DMS 273 (cell line): ENCODE results near the gene CHD5.

Experiments
- DNase-seq: peaks from one replicate; lab custom pipeline; 2025; ENCODE audit not compliant: unreplicated experiment; lab: John Stamatoyannopoulos, UW

Gene CHD5

GRCh38 chr1:6134741-6135510, 45.2 kb downstream of the CHD5 start:
- DNase-seq: no peak

- no peak for DNase-seq
Observed at GRCh38 chr1:6134206-6134605, 45.9 kb downstream of the CHD5 start.

DNA sequence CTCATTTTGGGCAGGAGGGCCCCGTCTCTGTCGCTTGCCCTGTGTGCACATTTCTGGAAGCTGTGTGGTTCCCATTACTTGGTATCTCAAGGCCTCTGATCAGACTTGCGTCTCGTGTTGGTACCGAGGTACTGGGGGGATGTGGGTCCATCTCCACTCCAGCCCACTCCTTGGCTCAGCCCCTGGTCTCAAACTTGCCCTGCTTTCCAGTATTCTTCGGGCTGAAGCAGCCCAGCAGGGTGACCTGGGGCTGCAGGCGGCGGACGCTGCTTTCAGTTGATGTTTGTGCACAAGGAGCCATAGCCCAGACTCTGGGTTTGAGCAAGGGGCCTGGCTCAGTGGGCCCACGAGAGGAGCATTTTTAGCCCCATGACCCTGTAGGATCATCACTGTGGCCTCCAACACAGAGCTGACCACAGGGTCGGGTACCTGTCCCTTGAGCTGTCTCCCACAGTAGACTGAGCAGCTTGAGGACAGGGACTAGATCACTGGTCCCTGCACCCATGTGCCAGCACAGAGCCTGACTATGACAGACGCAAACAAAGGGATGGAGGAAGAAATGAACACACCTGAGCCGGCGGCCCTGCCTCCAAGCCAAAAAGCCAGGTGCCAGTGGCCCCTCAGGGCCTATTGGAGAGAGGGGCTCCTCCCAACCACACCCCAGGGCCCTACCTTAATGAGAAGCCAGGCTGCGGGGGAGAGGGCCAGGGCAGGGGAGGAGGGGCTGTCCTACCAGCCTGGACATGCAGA, 46.8 kb downstream of the CHD5 start:
- DNase-seq: no peak

DNA sequence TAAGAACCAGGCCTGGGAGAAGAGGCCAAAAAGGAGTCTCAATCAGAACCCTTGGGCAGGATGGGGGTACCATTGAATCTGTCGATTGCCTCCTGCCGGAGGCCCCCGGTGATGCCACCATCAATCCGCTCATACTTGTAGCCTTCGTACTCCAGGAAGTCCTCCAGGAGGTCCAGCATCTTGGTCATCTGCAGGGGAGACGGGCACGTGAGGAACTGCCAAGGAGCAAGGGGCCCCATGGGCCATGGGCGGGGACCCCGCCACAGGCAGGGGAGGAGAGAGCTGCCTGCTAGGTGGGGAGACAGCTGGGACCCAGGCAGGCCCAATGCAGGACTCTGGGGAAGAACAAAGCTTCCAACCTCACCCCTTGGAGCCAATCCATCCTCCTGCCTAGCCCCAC, 48.6 kb downstream of the CHD5 start:
- no peak for DNase-seq

GRCh38 chr1:6130596-6130995, 49.5 kb downstream of the CHD5 start:
- DNase-seq: no peak

DNA sequence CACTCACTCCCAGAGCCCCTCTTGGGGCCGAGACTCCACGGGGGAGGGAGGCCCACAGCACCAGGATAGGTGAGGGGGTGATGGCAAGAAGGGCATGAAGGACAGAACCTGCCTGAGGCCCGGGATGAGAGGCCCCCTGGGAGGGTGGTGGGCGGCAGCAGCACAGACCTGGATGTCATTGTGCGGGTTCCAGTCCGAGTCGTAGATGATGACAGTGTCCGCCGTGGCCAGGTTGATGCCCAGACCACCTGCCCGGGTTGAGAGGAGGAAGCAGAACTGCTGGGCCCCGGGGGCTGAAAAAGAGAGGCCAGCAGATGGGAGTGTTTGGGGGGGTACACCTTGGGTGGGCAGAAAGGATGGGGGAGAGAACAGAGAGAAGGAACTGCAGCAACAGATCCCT, 50.1 kb downstream of the CHD5 start:
- DNase-seq: no peak

DNA sequence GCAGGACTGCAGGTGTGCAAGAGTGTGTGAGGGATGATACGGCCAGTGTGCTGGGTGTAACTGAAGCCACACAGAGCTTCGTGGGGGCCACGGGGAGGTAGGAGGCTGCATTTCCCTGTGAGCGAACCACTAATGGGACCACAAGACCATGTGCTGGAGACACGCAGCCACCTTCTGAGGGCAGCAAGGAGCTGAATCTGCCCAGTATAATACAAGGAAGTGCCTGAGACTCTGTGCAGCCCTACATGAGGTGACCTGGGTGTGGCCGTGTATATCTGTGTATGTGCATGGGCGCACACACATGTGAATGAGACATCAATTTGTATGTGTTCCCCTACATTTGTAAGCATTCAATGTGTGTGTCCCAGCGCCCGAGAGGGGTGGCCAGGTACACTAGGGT, 50.8 kb downstream of the CHD5 start:
- no peak for DNase-seq

DNA sequence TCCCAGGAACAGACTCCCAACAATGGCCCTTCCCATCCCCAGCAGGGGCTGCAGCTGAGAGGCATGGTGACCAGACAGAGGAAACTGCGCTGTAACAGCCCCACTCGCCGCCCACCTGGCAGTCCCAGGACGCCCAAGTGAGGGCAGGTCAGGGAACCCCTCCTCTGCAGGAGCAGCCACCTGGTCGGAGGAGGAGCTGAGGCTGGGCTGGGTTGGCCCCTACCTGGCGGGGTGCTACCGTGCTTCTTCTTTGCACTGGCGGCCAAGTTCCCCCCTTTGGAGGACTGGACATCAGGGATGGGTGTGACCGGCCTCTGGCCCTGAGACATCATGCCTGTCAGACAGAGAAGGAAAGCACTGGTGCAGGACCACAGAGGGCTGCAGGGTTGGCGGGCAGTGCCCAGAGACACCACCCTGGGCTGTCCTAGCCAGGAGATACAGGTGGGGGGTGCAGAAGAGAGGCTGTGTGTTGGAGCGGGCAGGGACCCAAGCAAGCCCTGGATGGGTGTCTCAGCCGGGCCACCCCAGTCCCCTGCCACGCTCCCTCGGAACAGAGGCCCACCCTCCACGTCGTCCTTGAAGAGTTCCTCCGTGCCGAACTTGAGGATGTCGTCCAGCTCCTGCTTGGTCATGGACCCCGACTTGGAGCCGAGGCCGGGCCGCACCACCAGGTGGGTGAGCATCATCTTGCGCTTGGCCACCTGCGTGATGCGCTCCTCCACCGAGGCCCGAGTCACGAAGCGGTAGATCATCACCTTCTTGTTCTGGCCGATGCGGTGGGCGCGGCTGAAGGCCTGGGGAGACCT, 51.6 kb downstream of the CHD5 start:
- no peak for DNase-seq

GRCh38 chr1:6127587-6128163, 52.4 kb downstream of the CHD5 start:
- no peak for DNase-seq

DNA sequence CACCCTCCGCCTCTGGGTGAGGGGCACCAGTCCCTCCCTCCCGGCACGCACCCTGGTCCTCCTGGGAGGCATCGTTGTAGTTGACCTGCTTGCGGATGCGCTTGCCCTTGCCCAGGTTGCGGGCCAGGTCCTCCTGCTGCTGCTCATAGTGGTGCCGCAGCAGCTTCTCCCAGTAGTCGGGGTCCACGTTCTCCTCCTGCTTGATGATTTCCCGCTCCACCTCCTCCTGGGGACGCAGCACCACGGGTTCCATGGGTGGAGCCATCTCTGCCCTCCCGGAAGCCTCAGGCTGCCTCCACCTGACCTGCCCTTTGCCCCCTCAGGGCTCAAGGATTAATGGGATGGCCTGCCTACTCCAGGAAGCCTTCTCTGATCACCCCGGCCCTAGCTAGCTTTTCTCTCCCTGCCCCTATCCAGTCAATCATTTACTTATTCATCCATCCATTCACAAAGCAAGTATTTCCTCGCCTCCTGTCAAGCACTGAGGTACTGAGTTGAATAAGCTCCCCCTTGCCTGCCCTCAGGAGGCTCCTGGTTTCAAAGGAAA, 53.5 kb downstream of the CHD5 start:
- DNase-seq: no peak

DNA sequence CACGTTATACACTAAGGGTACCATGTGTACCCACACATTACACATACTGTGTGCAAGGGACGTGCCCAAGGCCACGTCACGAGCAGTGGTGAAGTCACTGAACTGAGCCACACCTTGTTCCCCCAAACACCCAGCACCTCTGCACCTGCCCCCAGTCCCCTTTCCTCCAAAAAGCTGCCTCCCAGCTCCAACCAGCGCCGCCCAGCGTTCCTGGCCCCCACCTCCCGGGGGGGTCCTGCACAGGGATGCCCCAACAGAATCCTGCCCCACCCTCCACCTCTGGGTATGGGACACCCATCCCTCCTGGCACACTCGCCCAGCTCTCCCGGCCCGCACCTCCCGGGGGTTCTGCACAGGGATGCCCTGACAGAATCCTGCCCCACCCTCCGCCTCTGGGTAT, 54.1 kb downstream of the CHD5 start:
- DNase-seq: no peak

- no peak for DNase-seq
Observed at GRCh38 chr1:6125366-6125765, 54.8 kb downstream of the CHD5 start.

- DNase-seq: no peak
Observed at GRCh38 chr1:6124746-6125365, 55.3 kb downstream of the CHD5 start.

DNA sequence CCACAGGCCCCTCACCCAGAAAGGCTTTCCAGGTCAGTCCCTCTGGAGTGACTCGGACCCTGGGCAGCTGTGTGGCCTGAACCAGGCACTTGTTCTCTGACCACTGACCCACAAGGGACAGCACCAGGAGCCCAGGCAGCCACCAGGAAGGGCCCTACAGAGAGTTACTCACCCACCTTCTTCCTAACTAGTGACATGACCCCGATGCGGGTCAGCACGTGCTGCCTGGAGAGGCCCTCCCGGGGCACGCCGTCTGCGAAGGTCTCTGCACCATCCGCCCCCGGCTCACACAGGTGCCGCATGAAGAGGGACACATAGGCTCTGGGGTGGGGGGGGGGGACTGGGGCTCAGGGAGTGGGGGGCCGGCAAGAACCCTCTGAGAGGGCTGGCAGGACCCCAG, 55.8 kb downstream of the CHD5 start:
- no peak for DNase-seq

DNA sequence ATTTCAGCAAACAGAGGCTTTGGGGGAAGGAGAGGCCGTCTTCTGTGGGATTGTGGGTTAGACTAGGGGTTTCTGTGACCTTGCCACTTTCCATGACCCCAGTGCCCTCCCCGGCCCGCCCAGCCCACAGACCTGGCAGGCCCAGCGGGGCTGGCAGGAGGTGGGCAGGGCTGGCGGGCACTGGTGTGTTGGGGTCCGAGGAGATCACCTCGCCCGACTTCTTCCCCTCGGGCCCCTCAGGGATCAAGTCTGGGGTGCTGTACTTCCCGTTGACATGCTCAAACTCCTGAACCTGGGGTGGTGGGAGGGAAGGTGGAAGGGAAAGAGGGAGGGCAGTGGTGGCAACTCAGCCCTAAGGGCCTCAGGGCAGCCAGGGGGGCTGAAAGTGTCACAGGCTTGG, 56.3 kb downstream of the CHD5 start:
- DNase-seq: no peak

GRCh38 chr1:6123083-6123482, 57.0 kb downstream of the CHD5 start:
- no peak for DNase-seq

GRCh38 chr1:6121651-6122370, 58.3 kb downstream of the CHD5 start:
- DNase-seq: no peak

GRCh38 chr1:6121021-6121421, 59.1 kb downstream of the CHD5 start:
- DNase-seq: no peak

- DNase-seq: no peak
Observed at GRCh38 chr1:6118415-6118814, 61.7 kb downstream of the CHD5 start.

- no peak for DNase-seq
Observed at GRCh38 chr1:6117624-6118023, 62.5 kb downstream of the CHD5 start.
